ENCODE results near the gene LMAN1. TPM values are rescaled to one million over a fixed set of nuclear protein-coding genes. Genes with fewer than 3 reads are reported as not detected.

LMAN1 gene
- total RNA-seq, 2 experiments from 2014 or later: 52.8 to 55.4 TPM

DNA sequence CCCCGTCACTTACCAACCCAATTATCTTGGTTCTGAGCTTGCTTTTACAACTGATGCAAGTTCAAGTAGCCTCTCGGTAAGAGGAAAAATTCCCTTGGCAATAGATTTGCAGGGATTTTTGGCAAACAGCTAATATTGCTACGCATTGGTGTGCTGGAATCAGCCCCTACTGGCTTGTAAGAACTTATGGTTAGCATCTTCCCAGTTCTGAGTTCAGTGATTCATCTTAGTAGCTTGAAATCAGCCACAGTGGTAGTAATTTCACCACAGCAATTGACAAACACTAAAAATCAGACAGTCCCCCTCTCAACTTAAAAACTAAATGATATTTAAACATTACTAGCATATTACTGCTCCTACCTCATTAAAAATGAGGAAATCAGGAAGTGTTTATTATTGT, 79.9 kb downstream of the LMAN1 start:
- no peaks in the 10 kb centered on the region for H3K9me3 Mint-ChIP-seq
- CTCF ChIA-PET: interaction anchor here (1.8 kb wide), 1 partner anchor 21 kb away, joined by 4 read pairs; no protein-coding TSS in a partner anchor
- peaks cover 2% of the 10 kb centered on the region for H3K4me1 Mint-ChIP-seq
- peaks cover 64% of the 10 kb centered on the region for H3K27me3 Mint-ChIP-seq
- DNase-seq: no peak
- H3K36me3 Mint-ChIP-seq (ENCODE audit: low read depth): no peaks in the 10 kb centered on the region
- POLR2A ChIA-PET: no interaction called here
- H3K27ac Mint-ChIP-seq: no peak overlapping the region
- no peak overlapping the region for H3K4me3 Mint-ChIP-seq

DNA sequence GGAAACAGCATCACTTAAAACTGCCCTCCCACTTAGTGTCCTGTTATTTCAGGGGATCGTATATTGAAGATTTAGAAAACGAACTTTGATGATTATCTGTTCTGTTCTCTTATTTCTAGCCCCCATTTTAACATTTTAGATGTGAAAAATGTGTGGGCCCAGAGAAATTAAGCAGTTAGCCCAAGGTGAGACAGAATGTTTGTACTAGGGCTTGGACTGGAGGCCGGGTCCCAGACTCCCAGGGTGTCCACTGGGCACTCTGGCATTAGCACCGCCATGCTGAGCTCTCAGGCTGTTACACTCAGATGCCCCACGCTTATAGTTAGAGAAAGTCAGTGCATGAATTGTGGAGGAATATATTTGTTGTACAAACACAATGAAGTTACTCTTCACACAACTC, 80.3 kb downstream of the LMAN1 start:
- ChIA-PET POLR2A (no interaction called here), CTCF (interaction anchor here (0.6 to 1.8 kb wide), 2 partner anchors 21 to 103 kb away, joined by 4 to 5 read pairs; no protein-coding TSS in a partner anchor)
- Mint-ChIP-seq H3K36me3 (ENCODE audit: low read depth) (no peaks in the 10 kb centered on the region), H3K9me3 (no peaks in the 10 kb centered on the region), H3K4me1 (peaks cover 3% of the 10 kb centered on the region), H3K27ac (no peak overlapping the region), H3K27me3 (peaks cover 66% of the 10 kb centered on the region), H3K4me3 (no peak overlapping the region)
- DNase-seq: no peak

Other genes with a start within 250 kb of the LMAN1 start
- 10 to 100 TPM; 63.3 to 64.1 TPM for gene SEC11C, start 219.4 kb downstream of the LMAN1 start, total RNA-seq
- gene GRP, start 139.1 kb downstream of the LMAN1 start, total RNA-seq: not detected
- not detected for gene RAX, start 85.8 kb downstream of the LMAN1 start, total RNA-seq
- gene CPLX4, start 40.6 kb downstream of the LMAN1 start, total RNA-seq: not detected